C4-2B (cell line): Measurements from ENCODE around the gene PRSS33.

Experiments
- H3K27ac ChIP-seq: fragments of 450-650 bp; 2 replicates; pipeline ENCODE4 v1.5.1; 2017
- CTCF ChIP-seq: fragments of 450-650 bp; conservative IDR thresholded peaks from 2 replicates; pipeline ENCODE4 v1.5.1; 2017; ENCODE audit warnings: mild to moderate bottlenecking
- ZFX ChIP-seq: fragments of 450-650 bp; IDR thresholded peaks from 2 replicates; pipeline ENCODE4 v1.6.1; 2017

Gene PRSS33

DNA sequence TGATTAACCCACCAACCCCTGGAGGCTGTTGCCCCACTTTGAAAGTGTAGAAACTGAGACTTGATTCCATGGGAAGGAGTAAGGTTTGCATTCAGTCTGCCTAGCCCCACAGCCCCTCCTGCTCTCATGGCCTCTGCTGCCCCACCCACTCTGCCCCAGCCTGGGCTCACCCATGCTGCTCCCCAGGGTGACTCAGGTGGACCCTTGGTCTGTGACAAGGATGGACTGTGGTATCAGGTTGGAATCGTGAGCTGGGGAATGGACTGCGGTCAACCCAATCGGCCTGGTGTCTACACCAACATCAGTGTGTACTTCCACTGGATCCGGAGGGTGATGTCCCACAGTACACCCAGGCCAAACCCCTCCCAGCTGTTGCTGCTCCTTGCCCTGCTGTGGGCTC is 17.4 kb upstream of the PRSS33 start:
- TF ChIP-seq CTCF, result no peak
- no peak for TF ChIP-seq ZFX

GRCh38 chr16:2803545-2804195 is 16.3 kb upstream of the PRSS33 start:
- TF ChIP-seq CTCF (no peak), ZFX (no peak)
- H3K27ac ChIP-seq, result no peak overlapping the region

More for the DNA sequence above, 17.4 kb upstream of the PRSS33 start:
- H3K27ac ChIP-seq, result no peak overlapping the region

DNA sequence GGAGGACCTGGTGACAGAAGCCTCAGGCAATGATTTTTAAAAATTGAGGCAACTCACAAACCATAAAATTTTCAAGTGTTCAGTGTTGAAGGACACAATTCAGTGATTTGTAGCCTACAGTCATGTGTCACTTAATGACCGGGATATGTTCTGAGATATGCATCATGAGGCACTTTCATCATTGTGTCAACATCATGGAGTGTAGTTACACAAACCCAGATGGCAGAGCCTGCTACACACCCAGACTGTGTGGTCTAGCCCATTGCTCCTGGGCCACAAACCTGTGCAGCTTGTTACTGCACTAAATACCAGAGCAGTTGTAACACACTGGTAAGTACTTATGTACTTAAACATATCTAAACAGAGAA is 12.5 kb upstream of the PRSS33 start:
- TF ChIP-seq ZFX (no peak), CTCF (no peak)
- no peak overlapping the region for H3K27ac ChIP-seq

GRCh38 chr16:2799205-2799858 is 12.0 kb upstream of the PRSS33 start:
- H3K27ac ChIP-seq, result no peak overlapping the region
- TF ChIP-seq ZFX (no peak), CTCF (no peak)

- TF ChIP-seq CTCF (no peak), ZFX (no peak)
- H3K27ac ChIP-seq, result no peak overlapping the region
These were observed 11.4 kb upstream of the PRSS33 start for GRCh38 chr16:2798723-2799204.

DNA sequence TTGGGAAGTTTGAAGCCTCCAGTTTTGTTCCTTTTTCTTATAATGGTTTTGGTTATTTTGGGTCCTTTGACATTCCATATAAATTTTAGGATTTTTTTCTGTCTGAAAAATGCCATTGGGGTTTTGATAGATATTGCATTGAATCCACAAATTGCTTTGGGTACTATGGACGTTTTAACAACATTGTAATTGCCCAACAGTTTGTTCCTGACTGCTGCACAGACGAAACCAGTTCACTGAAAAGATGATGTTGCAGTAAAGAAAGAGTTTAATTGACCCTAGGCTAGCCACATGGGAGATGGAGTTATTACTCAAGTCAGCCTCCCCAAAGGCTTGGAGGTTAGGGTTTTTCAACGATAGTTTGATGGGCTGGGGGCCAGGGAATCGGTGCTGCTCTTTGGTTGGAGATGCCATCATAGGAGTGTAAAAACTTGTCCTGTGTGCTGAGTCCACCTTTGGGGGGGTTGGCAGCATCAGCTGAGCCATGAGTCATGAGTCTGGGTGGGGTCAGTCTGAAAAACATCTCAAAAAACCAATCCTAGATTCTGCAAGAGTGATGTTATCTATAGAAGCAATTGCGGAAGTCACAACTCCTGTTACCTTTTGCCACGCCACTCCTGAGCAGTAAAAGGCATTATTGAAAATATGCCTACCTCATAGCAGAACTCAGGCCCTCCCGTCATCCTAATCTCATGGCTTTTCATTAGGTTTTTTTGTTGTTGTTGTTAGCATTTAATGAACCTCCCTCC is 8.2 kb upstream of the PRSS33 start:
- no peak overlapping the region for H3K27ac ChIP-seq
- TF ChIP-seq ZFX (no peak), CTCF (no peak)

GRCh38 chr16:2792940-2793339 is 5.6 kb upstream of the PRSS33 start:
- TF ChIP-seq ZFX (no peak), CTCF (no peak)
- H3K27ac ChIP-seq, result no peak overlapping the region
